ENCODE measurements around the gene PSMD1. TPM values are rescaled to one million over a fixed set of nuclear protein-coding genes. Genes with fewer than 3 reads are reported as not detected.
"Not testable (repeated sequence)": the region's sequence is repeated elsewhere in the genome, so short reads cannot be mapped to it uniquely, and the experiment has no call there.

Gene PSMD1
- total and polyA plus RNA-seq, 2 of the 8 experiments (the other 6 are each of a cell fraction or from before 2014, with no cell fraction given), result 179 to 272 TPM

- TF ChIP-seq TAF1 (IDR thresholded peaks at IDR 0.05; ENCODE audit: low read depth, low read length), result no peak
- no peak for TF ChIP-seq JUND (IDR thresholded peaks at IDR 0.05; ENCODE audit: low read length)
- TF ChIP-seq ATF2 (IDR thresholded peaks at IDR 0.05; ENCODE audit: low read length), result no peak
Observed at GRCh38 chr2:231065966-231066365, 9.3 kb downstream of the PSMD1 start (continued).

- FAIRE-seq, result not testable (repeated sequence)
- WGBS, 2 experiments (ENCODE audit: extremely low coverage in 1 of 2, insufficient coverage in 1 of 2, insufficient read length in 1 of 2, insufficient replicate concordance in 2 of 2, low coverage in 1 of 2, low lambda C conversion rate in 2 of 2, missing lambda C conversion rate in 1 of 2), result 88% methylated on average over 8 of the region's 8 CpGs; no CpG with 5 or more reads in 1 of the 2 experiments
Observed at GRCh38 chr2:231067531-231067930, 10.9 kb downstream of the PSMD1 start.

More at GRCh38 chr2:231067531-231067930, 10.9 kb downstream of the PSMD1 start:
- H3K9me3 ChIP-seq (ENCODE audit: insufficient read depth in 2 of 2, low read depth in 1 of 2, low read length in 1 of 2); H3K23ac ChIP-seq (ENCODE audit: insufficient read length); H2AFZ ChIP-seq (ENCODE audit: low read length); H3K9ac ChIP-seq (replicated peaks in 1 of 4; ENCODE audit: extremely low read depth in 1 of 4, low read depth in 3 of 4, low read length in 3 of 4); H3K18ac ChIP-seq (ENCODE audit: extremely low read depth, low read length); H3K23me2 ChIP-seq (ENCODE audit: low read depth, low read length); H3K79me2 ChIP-seq (ENCODE audit: control insufficient read depth in 1 of 2, insufficient read depth in 2 of 2, low read length in 2 of 2); H3K14ac ChIP-seq (ENCODE audit: insufficient read length); H2BK5ac ChIP-seq (ENCODE audit: low read depth, low read length); H2BK20ac ChIP-seq (ENCODE audit: low read length); H3K4ac ChIP-seq (replicated peaks; ENCODE audit: insufficient read length, low read depth, low read length); H2AK5ac ChIP-seq (ENCODE audit: low read depth, low read length); H3K56ac ChIP-seq (replicated peaks; ENCODE audit: insufficient read length, low read depth, low read length); H2BK15ac ChIP-seq (ENCODE audit: low read length); H3K27ac ChIP-seq (ENCODE audit: low read depth, low read length); H3K27me3 ChIP-seq (replicated peaks in 1 of 4; ENCODE audit: control insufficient read depth in 3 of 4, extremely low read depth in 1 of 4, insufficient read depth in 3 of 4, low read length in 3 of 4); DNase-seq (ENCODE audit: low read depth in 1 of 2, low spot score in 2 of 2); H4K5ac ChIP-seq (ENCODE audit: insufficient read length, low read depth, low read length); H4K8ac ChIP-seq (ENCODE audit: extremely low read depth, insufficient read depth, low read length); H4K20me1 ChIP-seq (replicated peaks in 1 of 2; ENCODE audit: control insufficient read depth in 1 of 2, insufficient read depth in 2 of 2, low read length in 2 of 2); H3K4me2 ChIP-seq (ENCODE audit: insufficient read depth in 1 of 2, low read depth in 2 of 2, low read length in 2 of 2); H3K79me1 ChIP-seq (ENCODE audit: low read depth, low read length); H3K4me1 ChIP-seq (replicated peaks in 1 of 4; ENCODE audit: control insufficient read depth in 3 of 4, insufficient read depth in 4 of 4, low read length in 3 of 4); H3K4me3 ChIP-seq (ENCODE audit: extremely low read depth in 1 of 4, insufficient read depth in 2 of 4, low read depth in 3 of 4, low read length in 4 of 4); H2BK12ac ChIP-seq (ENCODE audit: low read depth, low read length); H2BK120ac ChIP-seq (replicated peaks; ENCODE audit: low read depth, low read length); H4K91ac ChIP-seq (replicated peaks; ENCODE audit: insufficient read length, low read length): not testable (repeated sequence)
- ChIA-PET POLR2A (ENCODE audit: partially characterized antibody) (interaction anchor here (0.7 kb wide), 1 partner anchor 10 kb away, joined by 3 read pairs; no protein-coding TSS in a partner anchor), CTCF (ENCODE audit: partially characterized antibody) (interaction anchor here (0.6 to 0.9 kb wide), 2 partner anchors 20 to 557 kb away, joined by 3 to 4 read pairs; no protein-coding TSS in a partner anchor)
- H3K36me3 ChIP-seq (ENCODE audit: control insufficient read depth in 2 of 4, insufficient read depth in 4 of 4, low read length in 3 of 4), result peaks cover 19 to 86% (median 52%) of the 10 kb centered on the region in 4 experiments
